CD4-positive, alpha-beta T cell treated with Interleukin-15 for 4 hours (primary cell): ENCODE results near the gene TIGD1.

ENCODE experiments used
- DNase-seq: peaks from one replicate; pipeline ENCODE4 v3.0.0-alpha.2; 2020; ENCODE audit warnings: low spot score

TIGD1 gene

DNA sequence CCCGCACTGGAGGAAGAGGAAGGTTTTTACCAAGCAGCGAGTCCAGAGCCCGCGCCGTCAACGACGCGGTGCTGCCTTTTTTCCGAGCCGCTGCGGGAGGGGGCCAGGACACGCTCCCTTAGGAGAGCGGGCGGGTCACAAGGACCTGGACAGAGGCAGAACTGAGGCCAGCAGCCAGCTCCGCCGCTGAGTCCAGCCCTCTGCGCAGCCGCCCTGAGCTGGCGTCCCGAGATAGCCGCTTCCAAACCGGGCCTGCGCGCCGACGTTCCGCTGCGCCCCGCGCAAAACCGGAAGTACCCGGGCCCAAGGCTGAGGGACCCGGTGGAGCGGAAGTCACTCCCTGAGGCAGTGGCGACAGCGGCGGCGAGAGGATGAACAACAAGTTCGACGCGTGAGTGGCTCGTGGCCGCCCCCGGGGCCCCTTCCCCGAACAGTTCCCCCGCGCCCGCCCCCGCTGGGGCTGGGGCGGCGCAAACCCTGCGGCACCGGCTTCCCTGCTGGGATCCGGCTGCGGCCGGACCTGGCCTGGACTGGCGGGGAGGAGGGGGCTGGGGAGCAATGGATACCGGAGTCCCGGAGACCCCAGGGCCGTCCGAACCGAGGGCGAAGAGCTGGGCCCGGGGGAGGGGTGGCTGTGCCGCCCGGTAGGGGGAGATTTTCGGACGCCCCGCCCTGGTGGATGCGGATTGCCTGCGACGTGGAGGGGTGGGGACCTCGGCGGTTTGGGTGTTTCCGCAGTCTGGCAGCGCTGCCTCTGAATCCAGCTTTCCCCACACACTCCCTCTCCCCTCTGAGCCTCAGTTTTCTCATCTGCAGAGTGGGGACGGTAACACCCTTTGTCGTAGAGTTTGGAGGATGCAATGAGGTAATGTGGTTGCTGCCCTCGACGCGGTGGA lies at the start of gene TIGD1, which contains the start of gene EIF4E2:
TIGD1 (minus strand) TSS at position 204 of the 896 bp plus-strand sequence. CDS start 675 bp downstream, outside the sequence.
EIF4E2 (plus strand) TSS at position 336 of the 896 bp plus-strand sequence; CDS start at position 372, 36 bp downstream.
- peak; percentile 91 for DNase-seq

DNA sequence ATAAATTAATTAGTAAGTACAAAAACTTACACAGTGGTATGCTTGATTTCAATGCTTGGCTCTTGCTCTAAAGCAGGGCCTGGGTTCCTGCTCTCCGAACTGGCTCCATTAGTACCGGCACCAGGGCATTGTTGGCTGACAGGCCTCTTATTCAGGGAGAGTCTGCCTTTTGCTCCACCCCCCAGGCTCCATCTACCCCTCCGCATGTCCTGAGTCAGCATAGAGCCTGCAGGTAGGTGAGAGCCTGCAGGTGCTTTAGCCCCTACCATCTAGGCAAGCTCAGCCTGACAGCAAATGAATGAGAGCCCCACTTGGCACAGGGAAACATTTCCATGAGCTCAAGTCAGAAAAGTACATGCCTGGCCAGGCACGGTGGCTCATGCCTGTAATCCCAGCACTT lies 47.9 kb upstream of the TIGD1 start:
- no peak for DNase-seq

DNA sequence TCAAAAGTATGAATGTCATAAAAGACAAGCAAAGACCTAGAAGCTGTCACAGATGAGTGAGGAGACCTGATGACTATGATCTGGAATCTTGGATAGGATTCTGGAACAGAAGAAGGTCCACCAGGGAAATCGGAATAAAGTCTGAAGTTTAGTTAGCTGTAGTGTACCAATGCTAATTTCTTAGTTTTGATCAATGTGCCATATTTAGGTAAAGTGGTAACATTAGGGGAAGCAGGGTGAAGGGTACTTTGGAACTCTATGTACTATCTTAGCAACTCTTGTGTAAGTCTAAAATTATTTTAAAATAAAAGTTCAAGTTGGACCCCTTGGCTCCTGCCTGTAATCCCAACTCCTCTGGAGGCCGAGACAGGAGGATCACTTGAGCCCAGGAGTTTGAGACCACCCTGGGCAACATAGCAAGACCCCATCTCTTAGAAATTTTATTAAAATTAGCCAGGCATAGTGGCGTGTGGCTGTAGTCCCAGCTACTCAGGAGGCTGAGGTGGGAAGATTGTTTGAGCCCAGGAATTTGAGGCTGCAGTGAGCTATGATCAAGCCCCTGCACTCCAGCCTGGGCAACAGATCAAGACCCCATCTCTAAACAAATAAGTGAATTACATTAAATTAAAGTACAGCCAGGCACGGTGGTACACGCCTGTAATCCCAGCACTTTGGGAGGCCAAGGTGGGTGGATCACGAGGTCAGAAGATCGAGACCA lies 47.2 kb upstream of the TIGD1 start:
- no peak for DNase-seq

DNA sequence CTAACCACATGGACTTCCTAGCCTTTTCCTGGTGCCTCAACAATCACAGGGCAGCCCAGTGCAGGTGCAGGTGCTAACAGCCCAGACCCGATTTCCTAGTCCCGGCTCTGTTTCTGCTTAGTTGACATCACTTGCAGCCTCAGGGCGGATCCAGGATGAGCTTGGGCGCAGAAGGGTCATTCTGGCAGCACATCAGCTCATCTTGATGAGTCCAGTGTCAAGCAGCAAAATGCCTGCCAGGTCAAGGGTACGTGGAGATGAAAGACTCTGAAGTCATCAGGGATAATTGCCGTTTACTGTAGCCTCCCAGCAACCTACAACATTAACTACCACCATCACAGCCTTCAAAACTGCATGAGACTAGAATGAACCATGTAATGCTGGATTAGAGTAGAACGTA lies 43.6 kb upstream of the TIGD1 start:
- DNase-seq = no peak

GRCh38 chr2:232592772-232593395 lies 42.5 kb upstream of the TIGD1 start:
- no peak for DNase-seq

- DNase-seq = no peak
These were observed 38.6 kb upstream of the TIGD1 start for GRCh38 chr2:232588680-232589585.

DNA sequence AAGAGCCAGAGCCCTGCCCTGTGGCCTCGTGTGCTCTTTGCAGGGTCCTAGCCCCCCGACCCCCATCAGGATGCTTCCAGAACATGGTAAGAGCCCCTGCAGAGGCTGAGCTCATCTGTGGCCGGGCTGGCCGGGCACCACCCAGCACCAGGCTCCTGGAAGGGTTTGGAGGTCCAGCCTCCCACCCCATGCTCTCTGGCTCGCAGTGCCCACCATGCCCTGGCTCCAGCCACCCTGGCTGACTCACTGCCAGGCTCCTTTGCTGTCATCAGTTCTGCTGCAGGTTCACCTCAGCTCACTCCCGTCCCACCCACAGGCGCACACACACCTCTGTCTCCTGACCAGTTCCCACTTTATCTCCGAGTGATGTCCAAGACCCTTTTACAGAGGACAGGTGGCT lies 37.7 kb upstream of the TIGD1 start:
- no peak for DNase-seq

- no peak for DNase-seq
These were observed 37.2 kb upstream of the TIGD1 start for GRCh38 chr2:232587512-232587911.

DNA sequence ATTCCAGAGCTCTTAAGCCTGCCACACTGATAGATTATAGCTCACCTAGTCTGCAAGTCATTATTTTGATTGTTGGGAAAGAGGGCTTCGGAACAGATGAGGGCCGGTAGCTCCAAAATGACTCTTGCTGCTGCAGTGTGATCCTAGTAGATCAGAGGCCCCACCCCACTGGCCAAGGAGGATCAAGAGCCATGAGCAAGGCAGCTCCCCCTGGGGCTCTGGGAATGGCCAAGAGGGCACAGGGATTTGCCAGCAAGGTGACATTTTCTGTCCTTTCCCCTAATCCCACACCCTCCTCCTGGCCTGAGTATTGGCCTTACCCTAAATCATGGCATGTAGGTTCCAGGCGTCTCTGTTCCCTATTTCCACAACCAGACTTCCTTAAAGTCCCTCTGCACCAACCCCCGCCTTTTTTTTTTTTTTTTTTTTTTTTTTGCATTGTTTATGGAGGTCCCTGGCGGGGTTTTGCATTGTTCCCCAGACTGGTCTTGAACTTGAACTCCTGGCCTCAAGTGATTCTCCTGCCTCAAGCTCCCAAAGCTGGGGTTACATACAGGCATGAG lies 36.7 kb upstream of the TIGD1 start:
- DNase-seq = no peak

GRCh38 chr2:232584238-232584637 lies 33.9 kb upstream of the TIGD1 start:
- DNase-seq = no peak

GRCh38 chr2:232581725-232582124 lies 31.4 kb upstream of the TIGD1 start:
- no peak for DNase-seq

GRCh38 chr2:232580648-232580981 lies 30.3 kb upstream of the TIGD1 start:
- DNase-seq = no peak

- no peak for DNase-seq
These were observed 28.3 kb upstream of the TIGD1 start for GRCh38 chr2:232578626-232579025.

DNA sequence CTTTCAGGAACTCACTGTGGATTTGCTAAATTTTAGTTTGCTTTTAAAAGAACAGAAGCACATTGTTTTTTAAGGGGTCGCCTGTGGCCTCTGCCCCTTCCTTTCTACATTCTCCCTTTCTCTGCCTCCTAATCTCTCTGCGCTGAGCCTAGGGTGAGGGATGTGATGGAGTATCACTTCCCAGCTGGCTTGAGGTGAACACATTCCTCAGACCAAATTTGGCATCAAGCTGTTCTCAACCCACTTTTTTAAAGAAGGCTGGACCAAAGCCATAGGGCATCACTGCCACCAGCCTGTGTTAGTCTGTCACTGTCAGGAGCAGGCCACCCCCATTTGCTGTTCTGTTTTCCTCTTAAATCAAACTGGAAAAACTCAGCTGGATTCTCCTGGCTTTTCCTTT lies 27.5 kb upstream of the TIGD1 start:
- DNase-seq = no peak

DNA sequence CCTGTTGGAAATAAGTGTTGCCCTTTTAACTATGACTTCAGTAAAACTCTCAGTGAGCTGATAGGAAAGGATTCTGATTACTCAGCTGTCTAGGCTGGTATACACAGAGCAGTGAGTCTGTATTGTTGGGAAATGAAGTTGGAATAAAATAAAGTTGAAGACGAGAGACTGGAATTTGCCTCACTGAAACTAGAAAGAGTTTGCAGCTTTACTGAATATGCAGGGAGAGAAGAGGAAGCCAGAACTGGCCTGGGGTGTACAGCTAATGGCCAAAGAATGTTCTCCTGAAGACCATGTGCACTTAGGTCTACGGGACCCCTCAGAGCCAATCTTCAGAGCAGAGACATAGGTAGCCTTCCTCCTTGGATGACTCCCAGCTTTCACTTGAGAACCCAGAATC lies 26.6 kb upstream of the TIGD1 start:
- no peak for DNase-seq

- no peak for DNase-seq
These were observed 25.0 kb upstream of the TIGD1 start for GRCh38 chr2:232575404-232575746.

- DNase-seq = no peak
These were observed 24.5 kb upstream of the TIGD1 start for GRCh38 chr2:232574674-232575403.

DNA sequence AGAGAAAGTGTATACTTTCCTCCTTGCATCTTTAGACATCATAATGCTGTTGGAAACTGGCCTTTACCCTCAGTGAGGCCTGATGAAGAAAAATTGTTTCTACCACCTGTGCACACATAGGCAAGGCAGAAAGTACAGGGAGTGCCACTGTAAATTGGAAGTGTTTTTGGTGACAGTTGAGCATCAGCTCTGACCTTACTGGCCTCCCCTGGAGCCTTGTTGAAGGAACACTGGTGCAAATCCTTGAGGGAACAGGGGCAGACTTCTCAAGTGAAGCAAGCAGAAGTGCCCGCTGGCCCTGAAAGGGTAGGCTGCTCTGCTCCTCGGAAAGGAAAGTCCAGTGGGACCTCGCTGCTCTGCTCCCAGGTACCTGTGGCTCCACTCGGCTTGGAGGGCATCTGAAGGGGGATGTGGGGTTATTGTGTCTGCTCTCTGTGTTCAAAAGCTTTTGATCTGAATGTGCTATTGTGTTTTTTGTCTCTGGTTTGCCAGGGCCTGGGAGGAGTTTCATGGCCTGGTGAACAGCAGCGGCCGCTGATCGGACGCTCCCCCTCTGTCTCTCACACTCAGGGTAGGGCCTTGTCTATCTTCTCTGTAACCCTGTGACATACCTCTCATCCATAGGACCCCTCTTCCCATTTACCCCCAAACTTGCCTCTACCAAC lies 23.5 kb upstream of the TIGD1 start:
- DNase-seq = no peak

- no peak for DNase-seq
These were observed 22.7 kb upstream of the TIGD1 start for GRCh38 chr2:232573042-232573441.

GRCh38 chr2:232571026-232571474 lies 20.7 kb upstream of the TIGD1 start:
- no peak for DNase-seq
